ENCODE measurements around the gene CELF2.

DNA sequence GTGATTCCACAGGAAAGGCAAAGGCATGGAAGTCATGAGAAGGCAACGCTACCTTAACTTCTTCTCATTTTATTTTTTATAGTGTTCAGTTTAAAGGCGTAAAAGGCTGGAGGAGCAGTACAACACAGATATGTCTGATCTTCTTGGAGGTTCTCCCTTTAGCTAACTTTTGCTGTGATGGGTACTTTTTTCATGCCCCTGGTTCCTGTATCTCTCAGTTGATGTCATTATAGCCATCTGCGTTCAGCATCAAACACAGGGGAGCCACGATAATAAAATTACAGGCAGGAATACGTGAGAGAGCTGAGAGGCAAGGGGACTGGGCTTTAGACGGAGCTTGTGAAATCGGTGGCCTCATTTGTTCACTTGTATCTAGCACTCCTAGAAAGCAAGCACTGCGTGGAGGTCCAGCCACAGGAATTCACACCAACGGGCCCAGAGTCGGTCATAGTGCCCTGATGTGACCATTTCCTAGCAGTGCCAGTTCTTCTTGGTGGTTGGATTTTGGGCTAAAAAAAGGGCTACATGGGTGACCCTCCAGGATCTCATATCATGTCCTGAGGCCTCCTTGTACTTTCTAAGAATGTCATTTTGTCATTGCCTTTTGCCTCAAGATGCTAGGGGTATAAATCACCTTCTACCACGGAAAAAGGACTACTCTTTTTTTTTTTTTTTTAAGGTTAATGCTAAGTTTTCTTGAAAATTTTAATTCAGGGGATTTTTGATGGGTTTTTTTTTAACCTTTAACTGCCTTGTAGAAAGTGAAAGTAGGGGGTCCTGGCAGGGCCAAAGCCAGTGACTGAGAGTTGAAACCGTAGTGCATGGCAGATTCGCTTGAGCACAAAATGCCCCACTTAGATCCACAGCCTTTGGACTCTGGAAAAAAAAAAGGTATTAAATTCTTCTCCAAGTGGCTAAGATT is 191.5 kb downstream of the CELF2 start:
- TF ChIP-seq EZH2 (IDR thresholded peaks at IDR 0.05; ENCODE audit: borderline replicate concordance, low read depth, low read length, poor library complexity, severe bottlenecking): no peak
- TF ChIP-seq, protein P1, sequence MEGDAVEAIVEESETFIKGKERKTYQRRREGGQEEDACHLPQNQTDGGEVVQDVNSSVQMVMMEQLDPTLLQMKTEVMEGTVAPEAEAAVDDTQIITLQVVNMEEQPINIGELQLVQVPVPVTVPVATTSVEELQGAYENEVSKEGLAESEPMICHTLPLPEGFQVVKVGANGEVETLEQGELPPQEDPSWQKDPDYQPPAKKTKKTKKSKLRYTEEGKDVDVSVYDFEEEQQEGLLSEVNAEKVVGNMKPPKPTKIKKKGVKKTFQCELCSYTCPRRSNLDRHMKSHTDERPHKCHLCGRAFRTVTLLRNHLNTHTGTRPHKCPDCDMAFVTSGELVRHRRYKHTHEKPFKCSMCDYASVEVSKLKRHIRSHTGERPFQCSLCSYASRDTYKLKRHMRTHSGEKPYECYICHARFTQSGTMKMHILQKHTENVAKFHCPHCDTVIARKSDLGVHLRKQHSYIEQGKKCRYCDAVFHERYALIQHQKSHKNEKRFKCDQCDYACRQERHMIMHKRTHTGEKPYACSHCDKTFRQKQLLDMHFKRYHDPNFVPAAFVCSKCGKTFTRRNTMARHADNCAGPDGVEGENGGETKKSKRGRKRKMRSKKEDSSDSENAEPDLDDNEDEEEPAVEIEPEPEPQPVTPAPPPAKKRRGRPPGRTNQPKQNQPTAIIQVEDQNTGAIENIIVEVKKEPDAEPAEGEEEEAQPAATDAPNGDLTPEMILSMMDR (conservative IDR thresholded peaks at IDR 0.05; ENCODE audit: low read depth, low read length): no peak
